Upper lobe of left lung (tissue), 6 donors: Measurements from ENCODE around the gene DUT. TPM values are rescaled to one million over a fixed set of nuclear protein-coding genes. Genes with fewer than 3 reads are reported as not detected.
A peak's percentile ranks its signal among the peaks of the same experiment; 100 is the strongest.

Source experiments
- ATAC-seq, 2 donors: fragments of 200-7000 bp; cut with Tn5 transposase; one replicate each; pipeline ENCODE4 v1.9.1; 2022; ENCODE audit warnings: mild to moderate bottlenecking in 2 of 2, moderate library complexity in 2 of 2; ENCODE audit not compliant: low FRiP score in 2 of 2
- DNase-seq, 2 donors: peaks; one replicate each; pipeline ENCODE4 v3.0.0-alpha.2; 2019 to 2020
- H3K27ac ChIP-seq, 4 donors: fragments of 200-600 bp; sonication (generic); one replicate each; pipeline ENCODE4 v1.5.1; 2016 to 2019
- H3K27me3 ChIP-seq, 4 donors: fragments of 200-600 bp; sonication (generic); one replicate each; pipeline ENCODE4 v1.5.1; 2017 to 2019
- H3K36me3 ChIP-seq, 4 donors: fragments of 200-600 bp; sonication (generic); one replicate each; pipeline ENCODE4 v1.5.1; 2016 to 2019
- H3K4me1 ChIP-seq, 4 donors: fragments of 200-600 bp; sonication (generic); one replicate each; pipeline ENCODE4 v1.5.1; 2018 to 2019
- H3K4me3 ChIP-seq, 4 donors: fragments of 200-600 bp; sonication (generic); one replicate each; pipeline ENCODE4 v1.5.1; 2017 to 2019; ENCODE audit warnings: mild to moderate bottlenecking in 2 of 4, moderate library complexity in 1 of 4
- H3K9me3 ChIP-seq, 4 donors: fragments of 200-600 bp; sonication (generic); one replicate each; pipeline ENCODE4 v1.5.1; 2018 to 2019
- EP300 ChIP-seq, 4 donors: sonication (generic); formaldehyde crosslinking; IDR thresholded peaks; one replicate each; pipeline ENCODE4 v1.5.1; 2017; ENCODE audit warnings: antibody characterized with exemption in 4 of 4, control low read depth in 2 of 4
- POLR2A ChIP-seq, 4 donors: fragments of 450-650 bp; IDR thresholded peaks; one replicate each; pipeline ENCODE4 v1.5.1; 2016 to 2017; ENCODE audit warnings: antibody characterized with exemption in 4 of 4, mild to moderate bottlenecking in 2 of 4
- POLR2AphosphoS5 ChIP-seq, 2 donors: sonication (generic); formaldehyde crosslinking; IDR thresholded peaks; one replicate each; pipeline ENCODE4 v1.5.1; 2017; ENCODE audit warnings: antibody characterized with exemption in 2 of 2
- WGBS, 2 donors: methylation state at CpG; one replicate each; pipeline ENCODE4 v1.1.5; 2017 to 2018; 5-methylcytosine and 5-hydroxymethylcytosine counted together
- total RNA-seq, 6 donors: library from RNA; depleted of rRNA in 4 of 6; stranded (reverse); fragments of >200 nt in 4 of 6; gene quantifications; one replicate each; pipeline versions ENCODE4 v1.1.0 to v1.2.1, GENCODE V29; 2016 to 2021
- TF ChIP-seq, protein P1 (sequence below), 6 experiments: fragments of 450-650 bp in 4 of 6; fragments of 200-600 bp in 2 of 6; sonication (generic) in 2 of 6; IDR thresholded peaks; one replicate each; pipeline ENCODE4 v1.5.1; 2016 to 2019; ENCODE audit warnings: antibody characterized with exemption in 6 of 6
- donor health status: DM: no; HTN: no; CAD: no; lungs with moderate emphysema.
- donor health status: DM: no; HTN: yes; CAD: no; lungs with severe emphysema.

The DUT gene
- total RNA-seq, 6 donors from 2014 or later, result 29.3 to 87.5 (median 61.2) TPM

DNA sequence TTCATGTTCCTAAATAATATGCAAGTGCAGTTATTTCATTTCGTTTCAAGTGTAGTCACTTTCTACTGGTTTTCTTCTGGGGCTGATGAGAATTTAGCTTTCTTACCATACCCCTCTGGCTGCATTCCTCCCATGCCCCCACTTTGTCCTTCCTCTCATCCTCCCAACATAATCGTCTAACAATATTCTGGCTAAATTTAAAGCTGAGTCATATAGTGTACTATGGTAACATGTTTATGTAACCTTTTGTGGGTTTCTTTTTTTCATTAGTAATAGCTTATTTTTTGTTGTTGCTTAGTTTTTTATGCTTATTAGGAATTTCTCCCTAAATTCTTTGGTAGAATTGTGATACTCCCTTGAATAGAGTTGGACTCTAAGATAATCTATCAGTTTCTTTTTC, 30.5 kb downstream of the DUT start:
- 78 to 86% methylated on average over 2 of the region's 2 CpGs for WGBS, 2 donors

DNA sequence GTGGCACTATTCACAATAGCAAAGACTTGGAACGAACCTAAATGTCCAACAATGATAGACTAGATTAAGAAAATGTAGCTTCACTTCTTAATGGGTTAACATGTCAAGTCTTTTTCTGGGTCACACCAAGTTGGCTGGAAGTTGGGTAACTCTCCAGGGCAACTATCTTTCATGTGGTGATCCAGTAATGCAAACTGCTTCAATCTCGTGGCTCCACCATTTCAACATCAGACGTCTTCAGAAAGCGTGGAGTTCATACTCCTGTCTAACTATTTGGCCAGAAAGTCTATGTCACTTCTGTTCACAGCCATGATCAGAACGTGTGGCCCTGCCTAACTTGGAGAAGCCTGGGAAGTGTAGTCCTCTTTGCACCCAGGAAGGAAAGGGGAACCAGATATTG, 32.2 kb downstream of the DUT start:
- Histone ChIP-seq H3K27me3 (no peaks in the 10 kb centered on the region), H3K4me1 (peaks cover 0 to 8% (median 3%) of the 10 kb centered on the region in 4 donors), H3K4me3 (no peak overlapping the region), H3K9me3 (no peaks in the 10 kb centered on the region), H3K27ac (no peak overlapping the region), H3K36me3 (no peaks in the 10 kb centered on the region)
- 58 to 59% methylated on average over 5 of the region's 5 CpGs for WGBS, 2 donors
- no peak for ATAC-seq
- TF ChIP-seq EP300 (IDR thresholded peaks at IDR 0.05), result no peak
- no peak for TF ChIP-seq POLR2A (IDR thresholded peaks at IDR 0.05)
- no peak for TF ChIP-seq POLR2AphosphoS5 (IDR thresholded peaks at IDR 0.05)
- TF ChIP-seq, protein P1, sequence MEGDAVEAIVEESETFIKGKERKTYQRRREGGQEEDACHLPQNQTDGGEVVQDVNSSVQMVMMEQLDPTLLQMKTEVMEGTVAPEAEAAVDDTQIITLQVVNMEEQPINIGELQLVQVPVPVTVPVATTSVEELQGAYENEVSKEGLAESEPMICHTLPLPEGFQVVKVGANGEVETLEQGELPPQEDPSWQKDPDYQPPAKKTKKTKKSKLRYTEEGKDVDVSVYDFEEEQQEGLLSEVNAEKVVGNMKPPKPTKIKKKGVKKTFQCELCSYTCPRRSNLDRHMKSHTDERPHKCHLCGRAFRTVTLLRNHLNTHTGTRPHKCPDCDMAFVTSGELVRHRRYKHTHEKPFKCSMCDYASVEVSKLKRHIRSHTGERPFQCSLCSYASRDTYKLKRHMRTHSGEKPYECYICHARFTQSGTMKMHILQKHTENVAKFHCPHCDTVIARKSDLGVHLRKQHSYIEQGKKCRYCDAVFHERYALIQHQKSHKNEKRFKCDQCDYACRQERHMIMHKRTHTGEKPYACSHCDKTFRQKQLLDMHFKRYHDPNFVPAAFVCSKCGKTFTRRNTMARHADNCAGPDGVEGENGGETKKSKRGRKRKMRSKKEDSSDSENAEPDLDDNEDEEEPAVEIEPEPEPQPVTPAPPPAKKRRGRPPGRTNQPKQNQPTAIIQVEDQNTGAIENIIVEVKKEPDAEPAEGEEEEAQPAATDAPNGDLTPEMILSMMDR (IDR thresholded peaks at IDR 0.05), result no peak
- no peak for DNase-seq

More for the DNA sequence above, 30.5 kb downstream of the DUT start:
- DNase-seq, result no peak
- Histone ChIP-seq H3K4me1 (peaks cover 0 to 11% (median 6%) of the 10 kb centered on the region in 4 donors), H3K27ac (no peak overlapping the region), H3K36me3 (no peaks in the 10 kb centered on the region), H3K27me3 (no peaks in the 10 kb centered on the region), H3K9me3 (no peaks in the 10 kb centered on the region), H3K4me3 (no peak overlapping the region)
- no peak for TF ChIP-seq POLR2A (IDR thresholded peaks at IDR 0.05)
- TF ChIP-seq, protein P1 (IDR thresholded peaks at IDR 0.05), result no peak
- TF ChIP-seq EP300 (IDR thresholded peaks at IDR 0.05), result no peak
- TF ChIP-seq POLR2AphosphoS5 (IDR thresholded peaks at IDR 0.05), result no peak
- no peak for ATAC-seq

DNA sequence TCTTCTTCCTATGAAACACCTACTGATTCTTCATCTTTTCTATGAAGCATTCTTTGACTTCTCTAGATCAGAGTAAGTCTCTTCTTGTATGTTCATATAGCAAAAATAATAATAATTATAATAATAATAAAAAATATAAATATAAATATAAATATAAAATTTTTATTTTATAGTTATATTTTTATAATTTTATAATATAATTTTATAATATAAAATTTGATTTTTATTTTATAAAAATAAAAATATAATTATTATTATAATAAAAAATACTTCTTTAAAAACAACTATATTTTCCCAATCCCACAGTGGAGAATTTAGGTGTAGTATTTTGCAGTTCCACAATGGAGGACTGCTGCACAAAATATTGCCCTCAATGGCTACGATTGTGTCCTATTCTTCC, 34.3 kb downstream of the DUT start:
- H3K27ac ChIP-seq, result no peak overlapping the region
- 87 to 97% methylated on average over 1 of the region's 1 CpG for WGBS, 2 donors
- no peak for TF ChIP-seq EP300 (IDR thresholded peaks at IDR 0.05)
- TF ChIP-seq, protein P1 (IDR thresholded peaks at IDR 0.05), result no peak
- TF ChIP-seq POLR2AphosphoS5 (IDR thresholded peaks at IDR 0.05), result no peak
- TF ChIP-seq POLR2A (IDR thresholded peaks at IDR 0.05), result no peak
- no peaks in the 10 kb centered on the region for H3K4me1 ChIP-seq
- H3K9me3 ChIP-seq, result no peaks in the 10 kb centered on the region
- H3K36me3 ChIP-seq, result no peaks in the 10 kb centered on the region
- DNase-seq (no peak), ATAC-seq (no peak)
- no peak overlapping the region for H3K4me3 ChIP-seq
- no peaks in the 10 kb centered on the region for H3K27me3 ChIP-seq

DNA sequence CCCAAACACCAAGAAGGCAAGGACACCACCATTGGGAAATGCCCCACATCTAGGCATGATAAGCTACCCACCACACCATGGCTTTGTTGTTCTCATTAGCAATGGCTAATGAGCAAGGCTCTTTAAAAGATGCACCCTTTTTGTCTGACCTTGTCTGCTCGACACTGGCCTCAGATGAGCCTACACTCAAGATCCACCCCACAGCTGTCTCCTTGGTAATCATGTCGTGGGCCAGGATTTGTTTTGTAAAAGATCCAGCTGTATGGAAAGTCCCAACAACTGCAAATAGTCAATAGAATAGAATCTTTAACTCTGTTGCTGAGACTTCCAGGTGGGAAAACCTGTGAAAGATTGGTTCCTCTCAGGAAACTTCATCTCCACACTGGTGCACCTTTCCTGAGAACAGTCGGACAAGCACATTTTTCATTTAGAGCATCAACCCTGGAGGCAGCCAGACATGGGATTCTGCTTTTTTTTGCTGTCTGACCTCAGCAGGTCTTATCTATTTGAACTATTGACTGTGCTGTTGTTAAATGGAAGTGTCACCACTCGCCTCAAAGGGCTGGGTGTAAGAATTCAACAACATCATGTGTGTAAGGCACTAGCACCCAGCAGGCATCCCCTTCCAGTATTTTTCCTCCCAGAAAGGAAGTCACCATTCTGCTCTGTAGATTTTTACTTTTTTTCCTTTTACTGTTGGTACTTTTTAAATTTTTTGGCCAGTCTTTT, 35.5 kb downstream of the DUT start:
- WGBS, 2 donors, result 73 to 77% methylated on average over 4 of the region's 4 CpGs
- Histone ChIP-seq H3K4me3 (no peak overlapping the region), H3K27ac (no peak overlapping the region), H3K9me3 (no peaks in the 10 kb centered on the region), H3K4me1 (no peaks in the 10 kb centered on the region), H3K27me3 (no peaks in the 10 kb centered on the region), H3K36me3 (no peaks in the 10 kb centered on the region)
- DNase-seq, result no peak
- ATAC-seq, result peak in 1 of 2 donors; percentile 65
- TF ChIP-seq POLR2AphosphoS5 (IDR thresholded peaks at IDR 0.05), result no peak

DNA sequence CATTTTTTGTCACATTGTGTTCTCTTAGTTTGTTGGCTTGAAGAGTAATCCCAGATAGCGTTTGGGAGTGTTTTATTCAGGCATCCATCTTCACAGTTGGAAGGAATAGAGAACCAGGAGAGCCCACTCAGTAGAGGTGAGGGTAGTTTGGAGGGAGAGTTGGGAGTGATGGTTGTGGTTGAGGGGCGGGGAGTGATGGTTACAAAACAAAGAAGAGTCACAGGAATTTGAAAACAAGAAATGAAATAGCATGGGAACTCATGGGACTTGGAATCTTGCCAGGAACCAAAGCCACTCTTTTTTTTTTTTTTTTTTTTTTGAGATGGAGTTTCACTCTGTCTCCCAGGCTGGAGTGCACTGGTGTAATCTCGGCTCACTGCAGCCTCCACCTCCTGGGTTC, 36.3 kb downstream of the DUT start:
- TF ChIP-seq POLR2A (IDR thresholded peaks at IDR 0.05) (no peak), POLR2AphosphoS5 (IDR thresholded peaks at IDR 0.05) (no peak), EP300 (IDR thresholded peaks at IDR 0.05) (no peak)
- TF ChIP-seq, protein P1 (IDR thresholded peaks at IDR 0.05), result no peak
- Histone ChIP-seq H3K27me3 (no peaks in the 10 kb centered on the region), H3K4me3 (no peak overlapping the region), H3K9me3 (no peaks in the 10 kb centered on the region), H3K27ac (no peak overlapping the region), H3K4me1 (no peaks in the 10 kb centered on the region), H3K36me3 (no peaks in the 10 kb centered on the region)
- DNase-seq (no peak), ATAC-seq (peak in 1 of 2 donors; percentile 54)
- WGBS, 2 donors, result 66 to 78% methylated on average over 3 of the region's 3 CpGs
